Transverse colon (tissue), 4 donors: Measurements from ENCODE around the gene TJP2. TPM values are rescaled to one million over a fixed set of nuclear protein-coding genes. Genes with fewer than 3 reads are reported as not detected.

ENCODE experiments used
- DNase-seq: peaks from one replicate; pipeline ENCODE4 v3.0.0-alpha.2; 2019
- H3K27ac ChIP-seq, 4 donors: fragments of 200-600 bp; sonication (generic); 2 replicates each; pipeline ENCODE4 v1.5.1; 2016 to 2018; ENCODE audit warnings: inconsistent platforms in 4 of 4
- H3K27me3 ChIP-seq: fragments of 200-600 bp; sonication (generic); 2 replicates; pipeline ENCODE4 v1.5.1; 2017; ENCODE audit warnings: inconsistent platforms
- H3K36me3 ChIP-seq, 4 donors: fragments of 200-600 bp; sonication (generic); 2 replicates each; pipeline ENCODE4 v1.5.1; 2017 to 2019; ENCODE audit warnings: inconsistent platforms in 4 of 4
- H3K4me1 ChIP-seq, 4 donors: fragments of 200-600 bp; sonication (generic); 2 replicates each; pipeline ENCODE4 v1.5.1; 2017 to 2020; ENCODE audit warnings: inconsistent platforms in 4 of 4
- H3K4me3 ChIP-seq, 4 donors: fragments of 200-600 bp; sonication (generic); 1 replicate in 1 of 4; 2 replicates in 3 of 4; pipeline versions ENCODE4 v1.5.1 to v1.6.1; 2017 to 2019; ENCODE audit warnings: inconsistent platforms in 4 of 4
- H3K9me3 ChIP-seq, 2 donors: fragments of 200-600 bp; sonication (generic); 2 replicates each; pipeline ENCODE4 v1.5.1; 2017 to 2019; ENCODE audit warnings: inconsistent platforms in 2 of 2
- CTCF ChIP-seq, 5 experiments: fragments of 200-600 bp in 3 of 5; fragments of 450-650 bp in 2 of 5; sonication (generic) in 3 of 5; IDR thresholded peaks; 1 replicate in 2 of 5; 2 replicates in 3 of 5; pipeline ENCODE4 v1.5.1; 2016 to 2017; ENCODE audit warnings: antibody characterized with exemption in 5 of 5, inconsistent platforms in 3 of 5, mild to moderate bottlenecking in 2 of 5, moderate library complexity in 1 of 5
- EP300 ChIP-seq: sonication (generic); formaldehyde crosslinking; IDR thresholded peaks from one replicate; pipeline ENCODE4 v1.6.1; 2017; ENCODE audit warnings: antibody characterized with exemption, low read depth
- POLR2A ChIP-seq: fragments of 450-650 bp; IDR thresholded peaks from one replicate; pipeline ENCODE4 v1.6.1; 2016; ENCODE audit warnings: antibody characterized with exemption, mild to moderate bottlenecking, moderate library complexity
- POLR2AphosphoS5 ChIP-seq, 3 donors: sonication (generic); formaldehyde crosslinking; IDR thresholded peaks; one replicate each; pipeline ENCODE4 v1.6.1; 2016; ENCODE audit warnings: antibody characterized with exemption in 3 of 3
- WGBS, 2 donors: methylation state at CpG; one replicate each; pipeline ENCODE4 v1.1.5; 2018; ENCODE audit warnings: low coverage in 1 of 2; 5-methylcytosine and 5-hydroxymethylcytosine counted together
- in situ Hi-C, 4 donors: fragments of 200-750 bp; cut with MboI; loops; one replicate each; pipeline versions ENCODE4 v1.15.0 to v1.15.1; 2017; ENCODE audit warnings: low sequenced_read_pairs in 3 of 4, low pct_ligation_motif_present in 1 of 4, low pct_unique_long_range_greater_than_20kb in 1 of 4
- intact Hi-C: fragments of 100-400 bp; cut with DNase I; formaldehyde crosslinking; loops from one replicate; pipeline ENCODE4 v1.15.1; 2023; ENCODE audit warnings: low total_unique reads
- total RNA-seq, 4 donors: library from RNA; depleted of rRNA; stranded (reverse); fragments of >200 nt; gene quantifications; one replicate each; pipeline ENCODE4 v1.1.0, GENCODE V29; 2016

The TJP2 gene
- total RNA-seq, 4 donors from 2014 or later, result 128 to 282 (median 202) TPM

- in situ Hi-C loops, result no loop called here
Observed at GRCh38 chr9:69211424-69212036, 37.5 kb downstream of the TJP2 start.

GRCh38 chr9:69213647-69214046, 39.6 kb downstream of the TJP2 start:
- TF ChIP-seq POLR2AphosphoS5 (IDR thresholded peaks at IDR 0.05) (no peak), CTCF (IDR thresholded peaks at IDR 0.05) (no peak), EP300 (no peak), POLR2A (no peak)
- no peak for DNase-seq
- in situ Hi-C loops (no loop called here), intact Hi-C loops (no loop called here)
- H3K27ac ChIP-seq, result no peak overlapping the region
- no peaks in the 10 kb centered on the region for H3K9me3 ChIP-seq
- peaks cover 0 to 9% (median 0%) of the 10 kb centered on the region in 4 donors for H3K36me3 ChIP-seq
- H3K4me1 ChIP-seq, result no peaks in the 10 kb centered on the region
- WGBS, 2 donors, result 91 to 96% methylated on average over 4 to 5 of the region's 5 CpGs
- no peaks in the 10 kb centered on the region for H3K27me3 ChIP-seq
- no peak overlapping the region for H3K4me3 ChIP-seq

More at GRCh38 chr9:69211424-69212036, 37.5 kb downstream of the TJP2 start:
- DNase-seq, result no peak
- TF ChIP-seq CTCF (IDR thresholded peaks at IDR 0.05), result no peak
- no peak for TF ChIP-seq EP300
- TF ChIP-seq POLR2AphosphoS5 (IDR thresholded peaks at IDR 0.05), result no peak
- TF ChIP-seq POLR2A, result no peak
- intact Hi-C loops, result no loop called here
- Histone ChIP-seq H3K36me3 (peaks cover 0 to 3% (median 0%) of the 10 kb centered on the region in 4 donors), H3K27ac (no peak overlapping the region), H3K4me3 (no peak overlapping the region), H3K4me1 (no peaks in the 10 kb centered on the region), H3K9me3 (no peaks in the 10 kb centered on the region), H3K27me3 (no peaks in the 10 kb centered on the region)
- 83 to 87% methylated on average over 1 to 3 of the region's 3 CpGs for WGBS, 2 donors

- WGBS, 2 donors, result 90 to 92% methylated on average over 4 of the region's 4 CpGs
- H3K27me3 ChIP-seq, result no peaks in the 10 kb centered on the region
- peaks cover 0 to 17% (median 2%) of the 10 kb centered on the region in 4 donors for H3K36me3 ChIP-seq
- H3K4me1 ChIP-seq, result no peaks in the 10 kb centered on the region
- no peak for DNase-seq
- no peak overlapping the region for H3K4me3 ChIP-seq
- in situ Hi-C loops, result no loop called here
- intact Hi-C loops, result no loop called here
- H3K9me3 ChIP-seq, result no peaks in the 10 kb centered on the region
- no peak for TF ChIP-seq POLR2A
- no peak overlapping the region for H3K27ac ChIP-seq
Observed at GRCh38 chr9:69214939-69215338, 40.9 kb downstream of the TJP2 start.

GRCh38 chr9:69215774-69216485, 41.9 kb downstream of the TJP2 start:
- no peaks in the 10 kb centered on the region for H3K9me3 ChIP-seq
- H3K27me3 ChIP-seq, result no peaks in the 10 kb centered on the region
- no peak for TF ChIP-seq CTCF (IDR thresholded peaks at IDR 0.05)
- no peak for TF ChIP-seq POLR2A
- no peak for TF ChIP-seq POLR2AphosphoS5 (IDR thresholded peaks at IDR 0.05)
- no peak for TF ChIP-seq EP300
- no peak overlapping the region for H3K4me3 ChIP-seq
- intact Hi-C loops (no loop called here), in situ Hi-C loops (no loop called here)
- no peak overlapping the region for H3K27ac ChIP-seq
- no peaks in the 10 kb centered on the region for H3K4me1 ChIP-seq
- H3K36me3 ChIP-seq, result peaks cover 0 to 17% (median 6%) of the 10 kb centered on the region in 4 donors
- DNase-seq, result no peak
- WGBS, 2 donors, result 85 to 88% methylated on average over 8 to 9 of the region's 9 CpGs
